Osteoblast (primary cell): ENCODE results near the gene AGBL1. TPM values are rescaled to one million over a fixed set of nuclear protein-coding genes. Genes with fewer than 3 reads are reported as not detected.
A peak's percentile ranks its signal among the peaks of the same experiment; 100 is the strongest.

ENCODE experiments used
- DNase-seq: peaks from one replicate; pipeline ENCODE4 v3.0.0; 2011; ENCODE audit warnings: low spot score, mixed read lengths; ENCODE audit not compliant: insufficient read length; ENCODE audit errors: missing footprints
- H2AFZ ChIP-seq: 2 replicates; pipeline ENCODE4 v1.6.0; 2011; ENCODE audit warnings: mild to moderate bottlenecking, low read length
- H3K27ac ChIP-seq: 2 replicates; pipeline ENCODE4 v1.5.1; 2011; ENCODE audit warnings: mild to moderate bottlenecking, low read depth, low read length, moderate library complexity
- H3K27me3 ChIP-seq: 2 replicates; pipeline ENCODE4 v1.6.0; 2012; ENCODE audit warnings: mild to moderate bottlenecking, control low read depth, inconsistent platforms, low read length, moderate library complexity; ENCODE audit not compliant: insufficient read depth
- H3K36me3 ChIP-seq: 2 replicates; pipeline ENCODE4 v1.5.1; 2011; ENCODE audit warnings: mild to moderate bottlenecking, low read length, control low read depth, moderate library complexity; ENCODE audit not compliant: insufficient read depth
- H3K4me1 ChIP-seq: 2 replicates; pipeline ENCODE4 v1.5.1; 2011; ENCODE audit warnings: mild to moderate bottlenecking, low read length, control low read depth, moderate library complexity; ENCODE audit not compliant: insufficient read depth
- H3K4me2 ChIP-seq: 2 replicates; pipeline ENCODE4 v1.6.0; 2011; ENCODE audit warnings: mild to moderate bottlenecking, low read length; ENCODE audit not compliant: insufficient read depth
- H3K4me3 ChIP-seq: fragments of 200-600 bp; sonication (generic); 3 replicates; pipeline ENCODE4 v1.5.1; 2012; ENCODE audit warnings: mild to moderate bottlenecking, low read length, inconsistent platforms; ENCODE audit not compliant: insufficient read depth
- H3K79me2 ChIP-seq: 2 replicates; pipeline ENCODE4 v1.6.0; 2012; ENCODE audit warnings: mild to moderate bottlenecking, low read length, control low read depth, inconsistent platforms; ENCODE audit not compliant: insufficient read depth
- H3K9me3 ChIP-seq: 2 replicates; pipeline ENCODE4 v1.5.1; 2011; ENCODE audit warnings: low read depth, low read length, control low read depth
- H4K20me1 ChIP-seq: 2 replicates; pipeline ENCODE4 v1.6.0; 2012; ENCODE audit warnings: mild to moderate bottlenecking, low read length, control low read depth; ENCODE audit not compliant: insufficient read depth
- CTCF ChIP-seq: IDR thresholded peaks from 2 replicates; pipeline ENCODE4 v1.5.1; 2011; ENCODE audit warnings: mild to moderate bottlenecking, low read depth, low read length, moderate library complexity; ENCODE audit errors: extremely low read depth
- total RNA-seq: library from RNA; depleted of rRNA; stranded (reverse); fragments of >200 nt; gene quantifications from 2 replicates; pipeline ENCODE4 v1.2.3, GENCODE V29; 2012

The AGBL1 gene
- total RNA-seq, 1 donor = not detected

DNA sequence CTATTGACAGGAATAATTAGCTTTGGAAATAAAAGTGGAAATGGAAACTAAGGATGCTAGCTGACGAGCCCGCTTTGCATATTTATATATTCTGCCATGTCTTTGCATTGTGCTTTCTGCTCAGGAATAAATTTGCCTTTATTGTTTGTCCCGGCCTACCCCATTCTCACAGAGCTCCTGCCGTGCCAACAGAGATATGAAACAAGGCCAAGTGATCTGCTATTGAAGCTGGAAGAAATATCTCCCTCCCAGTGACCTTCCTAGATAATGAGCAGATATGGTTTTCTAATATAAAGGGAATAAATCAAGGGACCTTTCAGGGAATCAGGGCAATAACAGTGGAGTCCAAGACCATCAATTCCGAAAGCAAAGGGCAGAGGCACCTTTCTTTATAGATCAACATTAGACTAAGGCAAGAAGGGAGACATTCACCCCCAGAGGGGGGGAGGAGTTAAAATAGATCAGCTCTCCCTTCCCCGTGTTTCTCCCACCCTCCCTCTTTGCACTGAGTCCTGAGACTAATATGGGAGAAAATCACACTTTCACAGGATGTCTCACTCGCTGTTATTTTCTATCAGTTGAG, 664.6 kb downstream of the AGBL1 start:
- H3K4me1 ChIP-seq = no peaks in the 10 kb centered on the region
- no peaks in the 10 kb centered on the region for H4K20me1 ChIP-seq
- no peaks in the 10 kb centered on the region for H3K36me3 ChIP-seq
- no peaks in the 10 kb centered on the region for H3K27me3 ChIP-seq
- H3K27ac ChIP-seq = no peak overlapping the region
- no peak for TF ChIP-seq CTCF
- no peak overlapping the region for H3K4me2 ChIP-seq
- peak; percentile 6 for DNase-seq
- H3K79me2 ChIP-seq = no peaks in the 10 kb centered on the region
- H3K4me3 ChIP-seq = no peak overlapping the region
- no peak overlapping the region for H2AFZ ChIP-seq
- no peaks in the 10 kb centered on the region for H3K9me3 ChIP-seq

DNA sequence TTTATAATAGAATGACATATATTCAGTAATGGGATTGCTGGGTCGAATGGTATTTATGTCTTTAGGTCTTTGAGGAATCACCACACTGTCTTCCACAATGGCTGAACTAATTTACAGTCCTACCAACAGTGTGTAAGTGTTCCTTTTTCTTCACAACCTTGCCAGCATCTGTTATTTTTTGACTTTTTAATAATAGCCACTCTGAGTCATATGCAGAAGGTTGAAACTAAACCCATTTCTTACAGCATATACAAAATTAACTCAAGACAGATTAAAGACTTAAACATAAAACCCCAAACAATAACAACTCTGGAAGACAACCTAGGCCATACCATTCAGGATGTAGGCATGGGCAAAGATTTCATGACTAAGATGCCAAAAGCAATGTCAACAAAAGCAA, 671.4 kb downstream of the AGBL1 start:
- no peak for DNase-seq
- TF ChIP-seq CTCF = no peak

GRCh38 chr15:86754846-86755245, 675.2 kb downstream of the AGBL1 start:
- no peak for DNase-seq
- no peak overlapping the region for H2AFZ ChIP-seq
- H3K4me2 ChIP-seq = no peak overlapping the region
- H3K4me1 ChIP-seq = no peaks in the 10 kb centered on the region
- no peaks in the 10 kb centered on the region for H3K79me2 ChIP-seq
- no peaks in the 10 kb centered on the region for H3K36me3 ChIP-seq
- no peaks in the 10 kb centered on the region for H3K9me3 ChIP-seq
- H3K4me3 ChIP-seq = no peak overlapping the region
- no peak for TF ChIP-seq CTCF
- H3K27ac ChIP-seq = no peak overlapping the region
- H3K27me3 ChIP-seq = no peaks in the 10 kb centered on the region
- H4K20me1 ChIP-seq = no peaks in the 10 kb centered on the region

More for the DNA sequence above, 671.4 kb downstream of the AGBL1 start:
- no peaks in the 10 kb centered on the region for H4K20me1 ChIP-seq
- H3K4me2 ChIP-seq = no peak overlapping the region
- H3K27ac ChIP-seq = no peak overlapping the region
- H3K4me3 ChIP-seq = no peak overlapping the region
- no peak overlapping the region for H2AFZ ChIP-seq
- no peaks in the 10 kb centered on the region for H3K27me3 ChIP-seq
- no peaks in the 10 kb centered on the region for H3K36me3 ChIP-seq
- no peaks in the 10 kb centered on the region for H3K79me2 ChIP-seq
- H3K4me1 ChIP-seq = no peaks in the 10 kb centered on the region
- H3K9me3 ChIP-seq = no peaks in the 10 kb centered on the region

GRCh38 chr15:86756688-86757087, 677.0 kb downstream of the AGBL1 start:
- TF ChIP-seq CTCF = no peak
- H3K4me2 ChIP-seq = no peak overlapping the region

More at GRCh38 chr15:86756688-86757087, 677.0 kb downstream of the AGBL1 start:
- Histone ChIP-seq H2AFZ (no peak overlapping the region), H3K36me3 (no peaks in the 10 kb centered on the region), H3K27ac (no peak overlapping the region), H3K4me1 (no peaks in the 10 kb centered on the region), H3K4me3 (no peak overlapping the region), H3K9me3 (no peaks in the 10 kb centered on the region), H4K20me1 (no peaks in the 10 kb centered on the region), H3K27me3 (no peaks in the 10 kb centered on the region), H3K79me2 (no peaks in the 10 kb centered on the region)
- DNase-seq = no peak
